GM18867 (cell line): ENCODE data around the gene OBP2A.

Experiments
- ATAC-seq: cut with Tn5 transposase; IDR thresholded peaks from one replicate; pipeline ENCODE4 v1.9.1; 2021; ENCODE audit warnings: mild to moderate bottlenecking, moderate library complexity; ENCODE audit not compliant: unreplicated experiment

The OBP2A gene

GRCh38 chr9:135575995-135576631 is 30.2 kb downstream of the OBP2A start:
- no peak for ATAC-seq

DNA sequence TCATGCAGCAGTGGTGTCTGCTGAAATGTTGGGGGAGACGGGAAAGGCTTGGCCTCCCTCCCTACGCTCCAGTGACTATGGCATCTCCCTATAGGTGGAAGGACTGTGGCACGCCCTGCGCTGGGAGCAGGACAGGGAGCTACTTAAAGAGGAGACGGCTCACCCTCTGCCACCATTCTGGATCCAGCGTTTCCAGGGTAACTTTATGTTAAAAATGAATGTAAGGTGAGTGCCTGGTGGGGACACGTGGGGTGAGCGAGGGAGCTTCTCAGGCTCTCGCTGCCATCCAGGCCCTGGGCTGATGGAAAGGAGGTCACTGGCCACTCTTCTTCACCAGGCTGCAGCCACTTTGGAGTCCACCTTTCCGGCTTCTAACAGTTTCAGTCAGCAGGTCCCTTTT is 31.3 kb downstream of the OBP2A start:
- ATAC-seq: no peak

- ATAC-seq: no peak
These were observed 33.4 kb downstream of the OBP2A start for GRCh38 chr9:135579356-135579755.

GRCh38 chr9:135579889-135580660 is 34.1 kb downstream of the OBP2A start:
- ATAC-seq: no peak

- no peak for ATAC-seq
These were observed 34.9 kb downstream of the OBP2A start for GRCh38 chr9:135580664-135581380.

DNA sequence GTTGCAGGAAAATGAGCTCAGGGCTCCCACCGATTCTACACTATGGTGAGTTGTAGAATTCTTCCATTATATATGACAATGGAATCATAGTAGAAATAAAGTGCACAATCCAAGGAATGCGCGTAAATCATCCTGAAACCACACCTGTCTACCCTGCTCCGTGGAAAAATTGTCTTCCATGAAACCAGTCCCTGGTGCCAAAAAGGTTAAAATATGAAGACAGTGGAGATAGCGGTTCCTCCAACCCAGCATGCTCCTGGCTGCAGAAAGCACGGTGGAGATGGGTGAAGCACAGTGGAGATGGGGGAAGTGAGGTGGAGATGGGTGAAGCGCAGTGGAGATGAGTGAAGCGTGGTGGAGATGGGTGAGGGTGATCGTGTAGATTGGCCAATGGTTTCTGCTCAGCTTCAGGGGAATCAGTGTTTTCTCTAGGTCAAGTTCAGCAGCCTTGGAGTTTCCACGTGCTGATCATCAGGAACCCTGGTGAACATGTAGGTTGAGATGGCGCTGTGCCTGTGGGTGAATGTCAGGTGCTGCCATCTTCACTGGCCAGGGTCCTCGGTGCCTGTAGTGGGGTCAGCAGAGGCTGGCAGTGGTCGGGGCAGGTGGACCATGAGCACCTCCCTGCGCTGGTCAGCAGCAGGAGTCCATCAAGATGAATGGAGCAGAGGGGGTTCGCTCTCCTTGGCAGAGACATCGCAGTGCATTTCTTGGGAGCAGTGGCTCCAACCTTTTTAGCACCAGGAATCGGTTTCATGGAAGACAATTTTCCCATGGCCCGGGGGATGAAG is 35.9 kb downstream of the OBP2A start:
- no peak for ATAC-seq

DNA sequence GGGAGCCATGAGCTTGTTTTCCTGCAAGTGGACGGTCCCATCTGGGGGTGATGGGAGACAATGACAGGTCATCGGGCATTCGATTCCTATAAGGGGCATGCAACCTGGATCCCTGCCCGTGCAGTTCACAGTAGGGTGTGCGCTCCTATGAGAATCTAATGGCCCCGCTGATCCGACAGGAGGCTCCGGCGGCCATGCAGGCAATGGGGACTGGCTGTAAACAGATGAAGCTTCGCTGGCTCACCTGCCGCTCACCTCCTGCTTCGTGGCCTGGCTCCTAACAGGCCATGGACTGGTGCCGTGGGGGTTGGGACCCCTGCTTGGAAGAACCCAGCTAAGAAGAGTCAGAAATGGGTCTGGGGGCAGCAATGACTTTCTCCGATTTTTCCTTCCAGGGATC is 36.6 kb downstream of the OBP2A start:
- no peak for ATAC-seq

DNA sequence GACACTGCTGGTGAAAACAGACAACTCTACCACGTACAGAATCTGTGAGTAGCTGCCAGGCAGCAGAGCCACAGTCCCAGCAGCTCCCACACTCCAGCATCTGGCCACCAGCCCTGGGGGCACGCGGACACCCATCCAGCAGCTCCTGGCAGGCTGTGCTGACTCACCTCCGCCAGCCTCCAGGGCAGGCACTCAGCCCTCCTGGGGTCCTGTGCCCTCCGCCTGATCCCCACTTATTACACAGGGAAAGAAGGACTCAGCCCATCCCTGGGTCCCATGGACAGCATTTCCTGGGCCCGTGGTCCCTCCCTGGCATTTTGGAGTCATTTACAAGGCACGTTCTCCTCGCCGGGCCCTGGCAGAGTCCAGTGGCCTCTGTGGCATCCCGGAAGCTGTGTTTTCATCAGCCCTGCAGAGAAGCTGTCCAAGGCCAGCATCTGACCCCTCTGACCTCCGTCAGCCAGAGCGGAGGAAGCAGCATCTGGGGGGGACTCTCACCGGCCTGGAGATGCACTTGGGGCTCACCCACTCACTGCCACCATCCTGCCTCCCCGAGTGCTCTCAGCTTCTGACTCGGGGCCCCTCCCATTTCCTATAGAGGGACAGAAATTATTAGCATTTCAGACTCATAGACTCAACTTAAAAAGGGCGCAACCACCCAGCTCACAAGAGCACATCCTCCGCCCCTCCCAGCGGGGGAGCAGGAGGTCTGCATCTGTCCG is 37.2 kb downstream of the OBP2A start:
- ATAC-seq: no peak

DNA sequence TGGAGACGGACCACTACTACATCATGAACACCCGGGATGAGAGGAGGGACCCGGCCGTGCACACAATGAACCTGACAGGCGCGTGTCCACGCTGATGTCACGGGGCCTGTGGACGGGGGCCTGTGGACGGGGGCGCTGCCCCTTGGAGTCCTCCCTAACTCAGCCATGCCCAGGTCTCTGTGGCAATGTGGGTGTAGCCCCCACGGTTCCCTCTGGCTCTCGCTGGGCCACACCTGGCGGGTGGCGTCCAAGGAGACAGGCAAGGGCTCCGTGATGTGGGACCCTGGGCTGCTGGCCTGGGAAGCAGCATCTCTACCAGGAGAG is 37.7 kb downstream of the OBP2A start:
- no peak for ATAC-seq

DNA sequence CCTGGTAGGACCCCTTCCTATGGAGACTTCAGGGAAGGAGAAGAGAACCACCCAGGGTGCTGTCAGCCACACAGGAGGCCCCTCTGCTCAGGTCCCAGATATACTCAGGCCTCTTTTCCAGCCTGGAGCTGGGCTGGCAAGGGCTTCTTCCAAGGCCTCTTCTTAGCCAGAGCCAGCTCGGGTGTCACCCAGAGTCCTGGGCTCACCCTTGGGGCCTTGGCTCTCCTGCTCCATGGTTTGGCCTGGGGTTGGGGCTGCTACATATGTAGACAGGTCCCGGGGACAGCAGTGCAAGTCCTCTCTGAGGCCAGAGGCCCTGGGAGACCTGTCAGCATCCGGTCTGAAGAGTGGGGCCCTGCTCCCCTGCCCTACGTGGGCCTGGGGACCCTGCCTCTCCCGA is 38.4 kb downstream of the OBP2A start:
- ATAC-seq: no peak

DNA sequence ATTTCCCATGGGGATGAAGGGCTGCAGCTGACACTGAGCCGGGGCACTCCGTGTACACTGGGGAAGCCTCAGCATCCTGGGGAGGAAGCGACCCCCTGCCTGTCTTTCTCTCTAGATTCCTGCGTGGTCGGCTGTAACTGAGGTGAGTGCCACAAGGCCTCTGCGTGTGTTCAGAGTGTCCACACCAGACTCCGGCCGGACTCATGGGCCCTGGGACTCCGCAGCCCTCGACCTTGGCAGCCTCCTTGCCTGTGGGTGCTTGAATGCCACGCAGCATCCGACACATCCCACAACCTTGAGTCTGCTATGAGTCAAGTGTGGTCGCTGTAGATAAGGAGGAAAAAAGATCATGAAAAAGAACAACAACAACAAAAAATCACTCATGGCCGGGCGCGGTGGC is 39.0 kb downstream of the OBP2A start:
- ATAC-seq: no peak

- ATAC-seq: no peak
These were observed 40.7 kb downstream of the OBP2A start for GRCh38 chr9:135586601-135587109.

- ATAC-seq: no peak
These were observed 41.7 kb downstream of the OBP2A start for GRCh38 chr9:135587658-135588057.

- ATAC-seq: no peak
These were observed 42.4 kb downstream of the OBP2A start for GRCh38 chr9:135588371-135588770.

- ATAC-seq: no peak
These were observed 43.1 kb downstream of the OBP2A start for GRCh38 chr9:135588886-135589595.

DNA sequence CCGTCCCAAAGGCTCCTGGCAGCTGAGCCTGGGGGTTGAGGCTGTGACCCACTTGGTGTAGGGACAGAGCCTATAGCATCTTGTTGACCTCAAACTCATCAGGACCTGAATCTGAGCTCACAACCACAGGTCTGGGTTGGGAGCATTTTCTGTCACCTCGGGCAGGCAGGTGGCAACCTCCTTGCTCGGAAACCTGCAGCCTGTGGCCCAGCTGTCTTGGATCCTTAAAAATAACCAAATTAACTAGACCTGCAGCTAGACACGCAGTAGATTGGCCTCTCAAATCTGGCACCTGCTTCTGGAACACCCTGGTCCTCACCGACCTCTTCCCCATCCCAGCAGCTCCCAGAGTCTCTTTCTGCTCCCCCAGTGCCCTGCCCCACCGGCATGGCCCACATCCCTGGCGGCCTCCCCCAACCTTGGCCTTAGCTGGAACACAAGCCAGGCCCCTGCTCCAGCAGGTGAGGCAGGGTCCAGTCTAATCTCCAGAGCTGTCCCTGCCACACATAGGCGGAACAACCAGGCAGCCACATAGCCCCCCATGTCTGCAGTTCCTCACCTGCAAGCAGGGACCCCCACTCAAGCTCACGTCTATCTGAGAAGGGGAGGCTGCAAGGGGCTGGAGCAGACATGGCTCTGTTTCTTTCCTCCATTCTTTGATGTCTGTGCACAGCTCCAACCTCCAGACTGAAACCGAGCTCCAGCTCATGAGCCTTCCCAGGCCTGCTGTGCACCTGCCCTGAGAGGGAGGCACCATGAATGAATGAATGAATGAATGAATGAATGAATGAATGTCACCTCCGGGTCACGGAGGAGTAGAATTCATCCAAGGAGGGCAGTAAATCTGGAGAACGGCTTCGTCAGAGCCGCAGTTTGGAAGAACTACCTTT is 43.9 kb downstream of the OBP2A start:
- no peak for ATAC-seq

GRCh38 chr9:135590486-135591079 is 44.7 kb downstream of the OBP2A start:
- ATAC-seq: no peak

DNA sequence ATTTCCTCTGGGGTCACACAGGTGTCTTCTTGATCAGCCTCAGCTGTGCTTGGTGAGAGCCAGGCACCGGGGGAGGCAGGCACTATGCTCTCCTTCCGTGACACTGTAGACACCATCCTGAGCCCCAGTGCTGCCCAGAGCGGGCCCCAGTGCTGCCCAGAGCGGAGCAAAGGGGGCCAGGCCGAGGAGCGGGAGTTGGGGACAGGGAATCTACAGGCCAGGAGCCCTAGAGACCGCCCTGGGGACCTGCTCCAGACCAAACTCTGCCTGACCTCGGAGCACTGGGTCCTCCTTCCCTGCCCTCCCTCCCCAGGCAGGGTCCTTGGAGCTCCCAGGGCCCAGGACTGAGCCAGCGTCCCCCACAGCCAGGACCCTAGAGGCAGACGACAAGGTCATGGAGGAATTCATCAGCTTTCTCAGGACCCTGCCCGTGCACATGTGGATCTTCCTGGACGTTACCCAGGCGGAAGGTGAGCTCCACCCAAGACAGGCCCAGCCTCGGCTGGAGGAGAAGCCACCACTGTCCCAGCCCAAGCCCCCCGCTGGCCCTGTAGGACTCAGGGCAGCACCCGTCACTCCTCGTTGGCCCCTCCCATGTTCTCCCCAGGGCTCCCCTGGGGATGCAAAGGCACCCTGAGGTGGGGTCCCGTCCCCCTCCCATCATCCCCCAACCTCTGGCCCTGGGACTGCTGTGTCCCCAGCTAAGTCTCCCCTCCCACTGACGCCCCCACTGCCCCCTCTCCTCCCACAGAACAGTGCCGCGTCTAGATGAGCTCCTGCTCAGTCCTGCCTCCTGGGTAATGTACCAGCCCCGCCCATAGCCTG is 45.8 kb downstream of the OBP2A start:
- no peak for ATAC-seq
